ENCODE measurements around the gene STAT5A.
"Not testable (repeated sequence)": the region's sequence is repeated elsewhere in the genome, so short reads cannot be mapped to it uniquely, and the experiment has no call there.

STAT5A gene

DNA sequence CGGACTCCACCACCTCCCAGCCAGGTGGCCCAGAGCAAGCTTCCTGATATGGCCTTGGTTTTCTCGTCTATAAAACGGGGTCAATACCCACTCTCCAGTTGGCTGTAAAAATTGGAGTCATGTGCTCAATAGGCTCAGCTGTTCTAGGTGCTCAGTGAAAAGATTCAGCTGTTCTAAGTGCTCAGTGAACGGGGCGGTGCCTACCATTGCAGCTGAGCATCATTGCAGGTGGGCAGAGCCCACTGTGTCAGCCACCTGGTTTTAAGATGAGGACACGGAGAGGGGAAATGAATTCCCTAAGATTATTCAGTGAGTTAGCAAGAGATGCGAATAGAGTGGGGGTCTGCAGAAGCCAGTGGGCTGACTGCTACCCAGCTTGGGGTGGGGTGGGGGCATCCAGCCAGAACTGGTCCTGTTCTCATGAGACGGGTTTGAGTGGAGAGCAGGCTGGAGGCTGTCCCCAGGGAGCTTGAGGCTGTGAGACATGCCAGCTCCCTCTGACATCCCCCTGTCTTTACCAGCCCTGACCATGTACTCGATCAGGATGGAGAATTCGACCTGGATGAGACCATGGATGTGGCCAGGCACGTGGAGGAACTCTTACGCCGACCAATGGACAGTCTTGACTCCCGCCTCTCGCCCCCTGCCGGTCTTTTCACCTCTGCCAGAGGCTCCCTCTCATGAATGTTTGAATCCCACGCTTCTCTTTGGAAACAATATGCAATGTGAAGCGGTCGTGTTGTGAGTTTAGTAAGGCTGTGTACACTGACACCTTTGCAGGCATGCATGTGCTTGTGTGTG lies 21.9 kb downstream of the STAT5A start:
- no peak for DNase-seq

DNA sequence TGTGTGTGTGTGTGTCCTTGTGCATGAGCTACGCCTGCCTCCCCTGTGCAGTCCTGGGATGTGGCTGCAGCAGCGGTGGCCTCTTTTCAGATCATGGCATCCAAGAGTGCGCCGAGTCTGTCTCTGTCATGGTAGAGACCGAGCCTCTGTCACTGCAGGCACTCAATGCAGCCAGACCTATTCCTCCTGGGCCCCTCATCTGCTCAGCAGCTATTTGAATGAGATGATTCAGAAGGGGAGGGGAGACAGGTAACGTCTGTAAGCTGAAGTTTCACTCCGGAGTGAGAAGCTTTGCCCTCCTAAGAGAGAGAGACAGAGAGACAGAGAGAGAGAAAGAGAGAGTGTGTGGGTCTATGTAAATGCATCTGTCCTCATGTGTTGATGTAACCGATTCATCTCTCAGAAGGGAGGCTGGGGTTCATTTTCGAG lies 22.5 kb downstream of the STAT5A start:
- no peak for DNase-seq

DNA sequence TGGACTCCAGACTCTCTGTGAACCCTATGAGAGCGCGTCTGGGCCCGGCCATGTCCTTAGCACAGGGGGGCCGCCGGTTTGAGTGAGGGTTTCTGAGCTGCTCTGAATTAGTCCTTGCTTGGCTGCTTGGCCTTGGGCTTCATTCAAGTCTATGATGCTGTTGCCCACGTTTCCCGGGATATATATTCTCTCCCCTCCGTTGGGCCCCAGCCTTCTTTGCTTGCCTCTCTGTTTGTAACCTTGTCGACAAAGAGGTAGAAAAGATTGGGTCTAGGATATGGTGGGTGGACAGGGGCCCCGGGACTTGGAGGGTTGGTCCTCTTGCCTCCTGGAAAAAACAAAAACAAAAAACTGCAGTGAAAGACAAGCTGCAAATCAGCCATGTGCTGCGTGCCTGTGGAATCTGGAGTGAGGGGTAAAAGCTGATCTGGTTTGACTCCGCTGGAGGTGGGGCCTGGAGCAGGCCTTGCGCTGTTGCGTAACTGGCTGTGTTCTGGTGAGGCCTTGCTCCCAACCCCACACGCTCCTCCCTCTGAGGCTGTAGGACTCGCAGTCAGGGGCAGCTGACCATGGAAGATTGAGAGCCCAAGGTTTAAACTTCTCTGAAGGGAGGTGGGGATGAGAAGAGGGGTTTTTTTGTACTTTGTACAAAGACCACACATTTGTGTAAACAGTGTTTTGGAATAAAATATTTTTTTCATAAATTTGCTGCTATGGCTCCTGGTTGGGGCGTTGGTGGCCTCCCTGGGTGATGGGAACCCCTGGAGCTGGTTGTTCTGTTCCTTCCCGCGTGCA lies 23.1 kb downstream of the STAT5A start:
- peak; percentile 92 for DNase-seq

DNA sequence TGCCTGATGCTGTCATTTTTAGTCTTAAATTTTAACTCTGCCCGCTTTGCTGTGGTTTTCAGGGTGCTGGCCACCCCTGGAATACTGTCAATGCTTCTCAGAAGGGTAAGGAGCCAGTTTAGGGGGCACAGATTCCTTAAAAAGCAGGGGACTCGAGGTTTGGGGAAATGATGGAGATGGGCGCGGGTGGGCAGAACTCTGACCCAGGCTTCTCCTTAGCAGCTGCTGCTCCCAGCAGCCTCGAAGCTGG lies 23.7 kb downstream of the STAT5A start:
- DNase-seq, result no peak

DNA sequence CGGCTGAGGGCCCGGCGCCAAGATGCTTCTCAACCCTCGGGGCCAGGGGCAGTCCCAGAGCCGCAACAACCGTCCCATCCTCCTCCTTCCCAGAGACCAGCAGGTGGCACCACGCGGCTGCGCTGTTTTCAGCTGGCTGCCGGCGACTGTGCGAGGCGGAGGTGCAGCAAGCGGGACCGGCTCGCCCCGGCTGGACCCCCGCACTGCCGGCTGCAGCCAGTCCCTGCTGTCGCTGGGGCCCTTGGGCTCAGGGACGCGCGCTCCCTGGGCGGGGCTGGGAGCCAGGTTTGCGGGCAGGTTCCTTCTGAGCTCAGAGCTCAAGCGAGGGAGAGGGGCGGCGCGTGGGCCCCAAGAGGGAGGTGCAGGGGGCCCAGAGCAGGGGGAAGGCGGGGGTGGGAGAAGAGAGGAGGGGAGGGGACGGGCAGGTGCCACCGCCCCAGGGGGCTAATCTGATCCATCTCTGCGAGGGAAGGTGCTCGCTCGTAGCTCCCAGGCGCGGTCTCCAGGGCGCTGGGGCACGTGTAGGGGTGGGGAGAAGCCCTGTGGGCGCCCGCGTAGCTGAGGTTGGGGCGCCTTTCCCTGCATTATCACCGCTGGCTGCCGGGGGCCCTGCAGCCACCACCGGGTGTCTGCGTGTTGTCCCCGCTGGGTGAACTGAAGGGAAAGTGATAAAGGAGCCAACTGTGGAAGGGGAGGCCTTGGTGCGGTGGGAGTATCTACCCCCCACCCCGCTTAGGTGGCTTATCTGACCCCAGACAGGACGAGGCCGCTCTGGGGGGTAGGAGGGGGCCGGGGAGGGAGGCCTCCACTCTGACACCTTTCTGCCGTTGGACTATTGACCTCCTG lies 24.2 kb downstream of the STAT5A start:
- peak; percentile 80 for DNase-seq

DNA sequence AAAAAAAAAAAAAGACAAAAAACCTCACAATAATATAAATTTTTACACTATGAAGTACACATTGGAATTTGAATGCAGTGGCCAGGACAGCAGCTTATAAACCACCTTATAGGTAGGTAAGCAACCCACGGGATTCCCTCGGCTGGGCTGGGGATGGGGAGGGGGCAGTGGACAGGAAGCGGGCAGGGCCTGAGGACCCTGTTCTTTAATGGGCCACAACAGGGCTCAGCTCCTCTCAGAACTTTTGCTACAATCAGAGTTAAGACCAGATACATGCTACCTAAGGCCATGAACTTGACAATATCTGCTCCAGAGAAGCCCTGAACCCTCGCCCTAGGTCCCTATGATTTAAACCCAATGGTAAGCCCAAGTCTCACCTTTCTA lies 25.1 kb downstream of the STAT5A start:
- DNase-seq, result no peak

DNA sequence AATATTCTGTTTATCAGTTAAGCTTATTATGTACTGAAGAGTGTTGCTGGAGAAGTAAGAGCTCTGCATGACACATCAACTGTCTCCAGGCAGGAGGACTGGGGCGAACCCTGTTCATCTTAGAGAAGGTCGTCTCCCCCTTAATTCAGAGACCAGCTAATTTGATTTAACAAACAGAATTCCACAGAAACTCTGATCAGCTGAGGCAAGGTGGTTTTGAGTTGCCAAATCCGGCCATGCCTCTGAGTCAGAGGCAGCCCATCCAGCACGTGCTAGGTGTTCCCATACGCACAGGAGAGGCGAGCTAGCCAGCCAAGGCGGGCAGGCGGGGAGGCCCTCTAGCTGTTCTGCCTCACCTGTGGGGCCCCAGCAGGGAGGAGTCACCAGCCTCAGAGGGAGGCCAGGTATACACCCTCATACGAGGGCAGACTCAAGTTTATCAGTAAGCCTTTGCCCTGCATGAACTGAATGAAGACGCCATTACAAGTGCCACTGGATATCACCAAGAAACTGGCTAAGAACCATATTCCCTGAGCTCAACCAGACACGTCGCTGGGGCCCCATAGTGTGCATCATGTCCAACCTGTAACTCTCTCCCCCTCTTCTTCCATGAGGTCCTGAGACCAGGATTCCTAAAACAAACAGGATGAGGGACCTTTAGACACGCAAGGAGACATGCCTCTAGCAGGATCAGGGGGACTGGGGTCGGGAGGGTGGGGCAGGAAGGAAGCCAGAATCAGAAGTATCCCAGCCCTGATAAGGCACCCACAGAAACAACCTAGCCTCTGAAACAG lies 25.7 kb downstream of the STAT5A start:
- DNase-seq, result no peak

DNA sequence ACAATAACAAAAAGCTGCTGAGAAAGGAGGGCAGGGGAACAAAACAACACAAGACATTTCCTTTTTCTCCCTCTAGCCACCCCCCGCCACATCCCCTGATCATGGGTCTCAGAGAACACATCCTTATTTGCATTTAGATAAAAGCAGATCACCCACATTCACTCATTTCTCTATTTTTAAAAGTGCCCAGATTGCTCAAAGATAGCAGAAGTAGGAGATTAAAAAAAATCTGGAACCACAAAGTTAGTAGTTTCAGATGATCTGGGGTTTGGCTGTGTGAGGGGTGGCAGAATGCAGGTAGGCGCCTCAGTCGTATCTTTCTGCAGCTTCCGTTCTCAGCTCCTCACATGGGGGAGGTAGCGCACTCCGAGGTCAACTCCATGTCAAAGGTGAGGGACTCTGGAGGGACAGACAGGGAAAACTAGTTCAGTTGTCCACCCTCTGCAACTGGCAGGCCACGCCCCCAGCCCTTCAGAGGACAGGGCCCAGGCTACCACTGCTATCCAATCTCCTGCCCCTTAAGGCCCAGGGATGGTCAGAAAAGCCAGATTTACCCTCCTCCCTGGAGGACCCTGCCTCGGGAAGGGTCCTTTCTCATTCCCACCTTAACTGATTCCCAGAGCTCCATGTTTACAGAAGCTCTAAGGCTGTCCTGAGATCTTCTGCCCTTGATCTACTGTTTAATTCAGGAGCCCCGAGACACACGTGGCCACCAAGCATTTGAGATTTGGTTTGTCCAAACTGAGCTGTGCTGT lies 27.3 kb downstream of the STAT5A start:
- no peak for DNase-seq

DNA sequence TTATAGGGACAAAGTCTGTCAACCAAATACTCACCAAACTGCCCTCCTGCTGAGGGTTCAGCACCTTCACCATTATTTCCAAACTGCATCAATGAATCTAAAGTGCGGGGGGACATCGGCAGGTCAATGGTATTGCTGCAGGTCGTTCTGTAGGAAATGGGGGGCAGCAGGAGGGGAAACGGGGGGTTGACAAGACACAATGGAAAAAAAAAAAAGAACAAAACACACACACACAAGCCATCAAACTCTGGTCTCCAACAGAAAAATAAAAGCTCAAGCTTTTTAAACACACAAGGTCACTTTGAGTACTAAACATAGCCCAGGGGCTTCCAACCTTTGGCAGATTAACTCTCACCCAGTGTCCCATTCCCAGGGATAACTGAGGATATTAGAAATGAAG lies 28.5 kb downstream of the STAT5A start:
- DNase-seq, result no peak

DNA sequence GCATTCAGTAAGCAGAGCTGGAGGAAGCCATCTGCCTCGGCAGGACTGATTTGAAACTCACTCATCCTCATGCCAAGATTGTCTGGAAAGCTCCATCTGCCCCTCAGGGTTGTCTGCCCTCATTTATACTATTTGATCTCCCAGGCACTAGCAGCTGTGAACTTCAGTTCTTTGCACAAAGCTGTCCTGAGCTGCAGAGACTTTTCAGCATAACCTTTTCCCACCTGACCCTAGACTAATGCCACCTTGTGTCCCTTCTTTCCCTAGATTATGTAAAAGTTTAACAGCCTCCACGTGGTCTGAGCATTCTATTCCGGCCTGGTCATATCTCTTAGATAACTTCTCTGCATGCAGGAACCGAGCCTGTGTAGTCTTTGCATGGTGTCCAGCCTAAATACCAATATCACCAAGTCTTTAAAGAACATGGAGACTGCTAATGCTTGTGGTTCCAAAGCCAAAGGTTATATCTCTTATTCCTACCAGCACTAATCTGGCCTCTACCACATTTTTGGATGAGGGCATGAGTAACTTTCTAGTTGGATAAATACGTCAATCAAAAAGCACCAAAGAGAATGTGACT lies 29.1 kb downstream of the STAT5A start:
- DNase-seq, result no peak

DNA sequence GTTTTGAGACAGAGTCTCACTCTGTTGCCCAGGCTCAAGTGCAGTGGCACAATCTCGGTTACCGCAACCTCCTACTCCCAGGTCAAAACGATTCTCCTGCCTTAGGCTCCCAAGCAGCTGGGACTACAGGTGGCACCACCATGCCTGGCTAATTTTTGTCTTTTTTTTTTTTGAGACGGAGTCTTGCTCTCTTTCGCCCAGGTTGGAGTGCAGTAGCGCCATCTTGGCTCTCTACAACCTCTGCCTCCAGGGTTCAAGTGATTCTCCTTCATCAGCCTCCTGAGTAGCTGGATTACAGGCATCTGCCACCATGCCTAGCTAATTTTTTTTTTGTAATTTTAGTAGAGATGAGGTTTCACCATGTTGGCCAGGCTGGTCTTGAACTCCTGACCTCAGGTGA lies 29.7 kb downstream of the STAT5A start:
- DNase-seq, result not testable (repeated sequence)

DNA sequence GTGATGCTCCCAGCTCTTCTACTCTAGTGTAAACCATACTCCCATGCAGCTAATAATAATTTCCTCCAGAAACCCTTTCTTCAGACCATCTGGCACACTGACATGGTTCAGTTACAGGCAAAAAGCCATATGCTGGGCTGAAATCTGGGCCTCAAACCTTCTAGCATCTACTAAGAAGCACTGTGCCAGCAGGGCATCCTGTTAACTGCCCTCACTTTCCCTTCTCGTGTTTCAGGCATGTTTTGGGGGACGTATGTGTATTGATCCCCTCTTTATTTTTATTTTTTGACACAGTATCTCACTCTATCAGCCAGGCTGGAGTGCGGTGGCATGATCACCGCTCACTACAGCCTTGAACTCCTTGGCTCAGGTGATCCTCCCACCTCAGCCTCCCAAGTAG lies 33.3 kb downstream of the STAT5A start:
- no peak for DNase-seq

DNA sequence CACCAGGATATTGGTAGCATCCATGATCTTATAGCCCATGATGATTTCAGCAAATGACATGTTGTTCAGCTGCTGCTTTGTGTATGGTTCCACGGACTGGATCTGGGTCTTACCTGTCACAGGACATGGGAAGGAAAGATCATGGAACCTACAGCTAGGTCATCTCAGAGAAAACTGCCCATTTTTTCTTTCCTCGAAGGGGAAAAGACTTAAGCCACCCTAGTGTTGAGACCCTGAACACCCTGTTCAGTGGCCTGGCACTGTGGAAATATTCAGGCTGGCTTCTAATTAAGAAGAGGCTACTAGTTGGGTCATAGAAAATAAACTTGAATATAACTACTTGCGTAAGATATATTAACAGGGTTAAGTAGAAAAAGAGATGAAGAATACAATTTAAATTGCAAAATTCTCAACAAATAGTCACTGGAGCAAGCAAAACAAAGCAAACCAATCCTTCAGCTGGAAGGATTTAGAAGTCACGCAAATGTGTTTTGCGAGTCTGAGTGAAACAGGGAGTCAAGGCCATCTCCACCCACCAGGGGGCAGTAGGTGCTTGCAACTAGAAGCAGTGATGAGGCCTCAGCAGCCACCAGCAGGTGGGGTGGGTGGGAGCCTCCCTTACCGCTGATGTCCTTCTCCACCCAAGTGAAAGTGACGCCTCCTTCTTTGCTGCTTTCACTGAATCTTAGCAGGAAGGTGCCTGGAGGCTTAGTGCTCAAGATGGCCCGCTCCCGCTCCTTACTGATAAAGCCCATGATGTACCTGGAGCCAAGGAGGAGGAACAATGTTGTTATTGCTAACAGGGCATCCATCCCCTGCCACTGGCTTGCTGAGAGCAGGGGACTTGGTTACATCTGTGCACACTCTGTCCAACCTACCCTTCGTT lies 34.3 kb downstream of the STAT5A start:
- peak; percentile 86 for DNase-seq

DNA sequence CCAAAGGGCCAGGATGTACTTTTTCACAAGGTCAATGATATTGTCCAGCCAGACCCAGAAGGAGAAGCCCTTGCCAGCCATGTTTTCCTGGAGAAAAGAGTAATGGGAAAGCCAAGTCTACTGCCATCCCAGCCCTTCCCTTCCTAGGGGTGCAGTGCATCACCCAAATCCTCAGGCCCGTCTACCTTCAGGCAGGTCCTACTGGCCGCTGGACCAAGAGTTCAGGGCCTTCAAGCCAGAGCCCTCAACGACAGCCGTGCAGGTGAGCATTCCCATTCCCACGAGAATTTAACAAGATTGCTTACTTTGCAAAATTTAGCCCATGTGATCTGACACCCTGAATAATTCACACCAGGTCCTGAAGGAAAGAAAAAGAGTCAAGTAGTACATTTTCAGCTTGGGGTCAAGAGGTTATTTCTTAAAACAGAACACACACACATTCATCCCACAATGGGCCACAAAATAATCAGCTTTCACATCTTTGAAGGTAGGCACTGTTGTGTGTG lies 35.0 kb downstream of the STAT5A start:
- no peak for DNase-seq

DNA sequence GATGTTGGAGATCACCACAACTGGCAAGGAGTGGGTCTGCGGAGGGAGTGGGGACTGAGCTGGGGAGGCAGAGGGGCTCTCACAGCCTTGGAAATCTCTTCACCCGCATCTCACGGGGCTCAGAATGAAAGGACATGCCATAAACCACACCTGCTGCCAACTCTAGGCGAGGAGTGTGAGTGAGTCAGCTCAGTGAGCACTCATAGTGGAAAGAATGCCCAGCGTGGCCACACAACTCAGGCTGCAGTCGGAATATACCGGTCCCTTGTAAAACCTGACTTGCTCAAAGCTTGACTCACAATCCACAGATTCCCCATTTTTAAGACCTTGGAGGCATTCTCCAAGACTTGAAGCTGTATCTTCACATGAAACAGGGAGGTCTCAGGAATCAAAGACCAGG lies 36.7 kb downstream of the STAT5A start:
- DNase-seq, result peak; percentile 71

DNA sequence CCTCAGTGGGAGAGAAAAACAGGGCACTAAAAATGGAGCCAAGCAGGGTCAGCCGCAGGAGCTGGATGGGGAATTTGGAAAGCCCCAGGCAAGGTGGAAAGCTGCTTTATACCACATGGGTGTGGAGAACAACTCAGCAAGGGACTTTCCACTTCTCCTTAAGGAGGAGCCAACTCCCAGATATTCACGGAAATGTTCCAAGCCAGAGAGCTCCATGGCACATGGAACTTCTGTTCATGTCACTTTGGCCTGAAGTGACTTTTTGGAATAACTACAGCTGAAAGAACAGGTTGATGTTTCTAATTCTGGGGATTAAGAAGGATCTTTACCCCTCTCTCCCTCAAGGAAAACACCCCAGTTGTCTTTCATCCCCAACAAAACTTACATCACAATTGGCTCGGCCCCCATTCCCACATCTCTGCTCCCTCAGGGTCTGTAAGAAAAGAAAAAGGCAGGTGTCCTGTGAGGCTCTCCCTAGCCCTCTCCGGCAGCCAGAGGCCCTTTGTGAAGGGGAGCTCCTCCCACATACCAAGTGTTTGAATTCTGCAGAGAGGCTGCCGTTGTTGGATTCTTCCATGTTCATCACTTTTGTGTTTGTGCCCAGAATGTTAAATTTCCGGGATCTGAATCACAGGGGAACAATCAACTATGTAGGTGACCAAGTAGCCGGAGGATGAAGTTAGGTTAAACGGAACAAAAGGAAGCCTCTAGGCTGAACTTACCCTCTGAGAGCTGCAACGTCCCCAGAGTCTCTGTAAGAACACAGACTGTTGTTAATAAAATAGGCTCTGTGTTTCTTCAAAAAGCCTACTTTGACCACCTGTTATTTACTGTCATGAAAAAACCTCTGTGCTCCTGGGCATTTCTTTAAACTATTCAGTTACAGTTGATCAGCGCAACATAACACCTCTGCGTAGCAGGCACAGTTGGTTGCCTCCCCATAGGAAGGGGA lies 41.0 kb downstream of the STAT5A start:
- DNase-seq, result peak; percentile 59

DNA sequence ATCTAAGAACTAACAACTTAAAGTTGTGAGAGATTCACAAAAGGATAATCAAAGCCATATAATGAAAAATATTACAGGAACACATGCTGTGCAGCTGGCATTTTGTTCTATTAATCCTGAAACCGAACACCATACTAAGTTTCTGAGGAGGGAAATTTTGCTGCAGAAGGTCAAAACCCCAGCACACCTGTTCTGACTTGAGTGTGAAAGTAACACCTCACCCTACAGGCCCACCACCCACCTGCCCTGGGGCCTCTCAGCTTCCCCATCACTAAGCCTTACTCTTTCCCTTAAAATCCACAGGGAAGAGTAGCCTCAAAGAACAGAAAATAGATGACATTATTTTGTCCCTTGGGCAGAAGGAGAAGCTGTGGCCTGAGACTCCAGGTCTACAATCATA lies 44.8 kb downstream of the STAT5A start:
- DNase-seq, result no peak

DNA sequence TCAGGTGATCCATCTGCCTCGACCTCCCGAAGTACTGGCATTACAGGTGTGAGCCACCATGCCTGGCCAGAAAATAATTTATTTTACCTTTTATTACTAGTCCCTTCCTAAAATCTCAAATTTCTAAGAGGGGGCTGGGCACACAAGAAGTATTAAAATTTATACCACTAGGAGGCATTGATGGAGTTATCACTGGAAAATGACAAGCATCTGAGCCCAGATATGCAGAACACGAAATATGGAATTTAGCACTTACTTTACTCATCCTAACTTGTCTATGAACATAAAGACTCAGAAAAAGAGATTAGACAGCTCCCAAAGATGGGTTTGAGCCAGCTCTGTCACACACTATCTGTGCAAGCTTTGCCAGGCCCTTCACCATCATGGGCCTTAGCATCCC lies 46.4 kb downstream of the STAT5A start:
- no peak for DNase-seq

DNA sequence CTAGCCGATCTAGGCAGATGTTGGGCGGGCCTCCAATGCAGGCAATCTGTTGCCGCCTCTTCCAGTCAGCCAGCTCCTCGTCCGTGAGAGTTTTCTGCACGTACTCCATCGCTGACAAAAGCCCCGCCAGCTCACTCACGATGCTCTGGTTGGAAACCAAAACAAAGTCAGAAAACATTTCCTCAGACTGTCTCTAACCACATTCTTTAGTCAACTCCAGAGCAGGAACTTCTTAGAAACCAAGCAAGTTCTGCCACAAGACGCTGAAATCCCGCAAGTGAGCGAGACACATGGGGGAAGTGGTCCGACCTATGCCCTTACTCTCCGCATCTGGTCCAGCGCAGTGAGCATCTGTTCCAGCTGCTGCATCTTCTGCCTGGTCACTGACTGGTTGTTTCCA lies 49.1 kb downstream of the STAT5A start:
- DNase-seq, result no peak
